Left ventricle myocardium inferior (tissue), 1 donor: ENCODE measurements around the gene STYK1. TPM values are rescaled to one million over a fixed set of nuclear protein-coding genes. Genes with fewer than 3 reads are reported as not detected.

Experiments
- DNase-seq: peaks from one replicate; pipeline ENCODE4 v3.0.0-alpha.2; 2020
- H3K27ac ChIP-seq: fragments of 200-600 bp; replicated peaks from 2 replicates; pipeline ENCODE4 v1.8.0; 2021
- H3K27me3 ChIP-seq: fragments of 200-600 bp; 2 replicates; pipeline ENCODE4 v1.8.0; 2021; ENCODE audit warnings: low read depth
- H3K36me3 ChIP-seq: fragments of 200-600 bp; 2 replicates; pipeline ENCODE4 v1.8.0; 2021
- H3K4me1 ChIP-seq: fragments of 200-600 bp; 2 replicates; pipeline ENCODE4 v1.8.0; 2021
- H3K4me3 ChIP-seq: fragments of 200-600 bp; 2 replicates; pipeline ENCODE4 v1.8.0; 2021; ENCODE audit warnings: mild to moderate bottlenecking, moderate library complexity
- H3K9me3 ChIP-seq: fragments of 200-600 bp; replicated peaks from 2 replicates; pipeline ENCODE4 v1.8.0; 2021
- intact Hi-C: fragments of 100-400 bp; cut with micrococcal nuclease; formaldehyde crosslinking; loops from one replicate; pipeline ENCODE4 v1.11.0; 2022
- total RNA-seq: library from RNA; stranded (reverse); fragmentation: NEBNext Ultra II Directional; extraction: Animal tissue kit (Norgen Biotek cat#: 25700); gene quantifications from one replicate; pipeline ENCODE4 v1.2.1, GENCODE V29; 2021
- TF ChIP-seq, protein P1 (sequence below): fragments of 200-600 bp; IDR thresholded peaks from 2 replicates; pipeline ENCODE4 v1.8.0; 2021; ENCODE audit warnings: antibody characterized with exemption, mild to moderate bottlenecking, borderline replicate concordance
- donor health status: DM: no; HTN: yes; CAD: no; lungs with severe emphysema.

Gene STYK1
- total RNA-seq, 1 donor from 2014 or later: not detected

DNA sequence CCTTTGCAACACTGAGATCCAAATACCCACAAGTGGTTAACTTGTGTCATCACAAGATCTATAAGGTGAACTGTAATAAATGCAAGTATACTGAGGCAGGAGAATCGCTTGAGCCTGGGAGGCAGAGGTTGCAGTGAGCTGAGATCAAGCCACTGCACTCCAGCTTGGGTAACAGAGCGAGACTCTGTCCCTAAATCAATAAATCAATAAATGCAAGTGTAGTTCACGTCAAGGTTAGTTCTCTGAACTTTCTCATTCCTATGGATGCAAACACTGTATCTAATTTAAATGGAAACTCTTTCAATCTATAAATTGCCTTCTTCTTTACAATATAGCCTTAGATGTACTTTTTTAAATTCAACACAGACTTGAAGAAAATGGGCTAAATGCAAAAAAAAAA lies 63.7 kb downstream of the STYK1 start:
- DNase-seq: no peak
- H3K9me3 ChIP-seq: no peaks in the 10 kb centered on the region
- H3K27me3 ChIP-seq: no peaks in the 10 kb centered on the region
- intact Hi-C loops: loop anchor here (5.0 kb wide), 1 partner anchor 137 kb away; no protein-coding TSS in a partner anchor
- H3K36me3 ChIP-seq: peaks cover 46% of the 10 kb centered on the region
- H3K27ac ChIP-seq: no peak overlapping the region
- H3K4me3 ChIP-seq: no peak overlapping the region
- peaks cover 23% of the 10 kb centered on the region for H3K4me1 ChIP-seq
- TF ChIP-seq, protein P1, sequence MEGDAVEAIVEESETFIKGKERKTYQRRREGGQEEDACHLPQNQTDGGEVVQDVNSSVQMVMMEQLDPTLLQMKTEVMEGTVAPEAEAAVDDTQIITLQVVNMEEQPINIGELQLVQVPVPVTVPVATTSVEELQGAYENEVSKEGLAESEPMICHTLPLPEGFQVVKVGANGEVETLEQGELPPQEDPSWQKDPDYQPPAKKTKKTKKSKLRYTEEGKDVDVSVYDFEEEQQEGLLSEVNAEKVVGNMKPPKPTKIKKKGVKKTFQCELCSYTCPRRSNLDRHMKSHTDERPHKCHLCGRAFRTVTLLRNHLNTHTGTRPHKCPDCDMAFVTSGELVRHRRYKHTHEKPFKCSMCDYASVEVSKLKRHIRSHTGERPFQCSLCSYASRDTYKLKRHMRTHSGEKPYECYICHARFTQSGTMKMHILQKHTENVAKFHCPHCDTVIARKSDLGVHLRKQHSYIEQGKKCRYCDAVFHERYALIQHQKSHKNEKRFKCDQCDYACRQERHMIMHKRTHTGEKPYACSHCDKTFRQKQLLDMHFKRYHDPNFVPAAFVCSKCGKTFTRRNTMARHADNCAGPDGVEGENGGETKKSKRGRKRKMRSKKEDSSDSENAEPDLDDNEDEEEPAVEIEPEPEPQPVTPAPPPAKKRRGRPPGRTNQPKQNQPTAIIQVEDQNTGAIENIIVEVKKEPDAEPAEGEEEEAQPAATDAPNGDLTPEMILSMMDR: no peak

DNA sequence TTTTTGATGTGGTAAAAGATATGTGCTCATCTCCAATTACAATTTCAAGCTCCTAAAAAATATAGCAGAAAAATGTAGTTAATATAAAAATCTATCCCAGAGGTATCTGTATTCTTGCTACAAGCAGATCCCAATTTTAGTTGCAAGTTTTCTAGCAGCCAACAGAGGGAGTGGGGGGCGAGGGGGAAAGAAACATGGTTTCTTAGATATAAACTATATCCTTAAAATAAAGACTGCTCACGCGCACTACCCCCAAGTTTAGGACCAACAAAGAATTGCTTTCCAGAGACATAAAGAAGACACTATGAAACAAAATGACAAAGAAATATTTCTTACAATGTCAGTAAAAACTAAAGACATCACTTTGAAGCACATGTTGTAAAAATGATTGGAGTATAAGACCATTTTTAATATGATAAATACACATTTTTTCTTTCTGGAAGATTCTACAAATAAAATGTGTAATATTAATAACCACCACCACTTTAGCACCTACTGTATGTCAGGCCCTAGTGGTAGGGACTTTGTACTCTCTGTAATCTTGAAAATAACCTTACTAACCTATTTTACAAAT lies 65.9 kb downstream of the STYK1 start:
- Histone ChIP-seq H3K4me3 (no peak overlapping the region), H3K27me3 (no peaks in the 10 kb centered on the region), H3K36me3 (peaks cover 49% of the 10 kb centered on the region), H3K9me3 (no peaks in the 10 kb centered on the region), H3K27ac (no peak overlapping the region), H3K4me1 (peaks cover 14% of the 10 kb centered on the region)
- intact Hi-C loops: no loop called here
- TF ChIP-seq, protein P1: no peak
- no peak for DNase-seq

DNA sequence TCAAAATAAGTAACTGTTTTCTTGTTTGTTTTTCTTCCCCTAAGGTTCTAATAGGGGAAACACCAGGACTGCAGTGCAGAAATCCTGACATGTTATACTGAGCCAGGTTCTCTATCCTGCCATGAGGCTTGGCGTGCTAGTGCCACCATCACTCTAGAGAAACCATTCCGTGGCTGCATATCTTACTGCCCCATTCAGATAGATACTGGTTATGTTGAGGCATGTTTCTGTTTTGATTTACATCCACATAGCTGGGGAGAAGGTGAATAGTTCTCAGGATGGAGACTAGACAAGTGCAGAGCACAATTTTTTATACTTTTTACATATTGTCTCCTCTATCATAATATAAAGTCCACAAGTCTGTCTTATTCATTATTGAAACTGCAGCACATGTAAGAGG lies 72.0 kb downstream of the STYK1 start:
- Histone ChIP-seq H3K4me1 (no peaks in the 10 kb centered on the region), H3K4me3 (no peak overlapping the region), H3K27me3 (no peaks in the 10 kb centered on the region), H3K36me3 (peaks cover 21% of the 10 kb centered on the region), H3K9me3 (no peaks in the 10 kb centered on the region), H3K27ac (no peak overlapping the region)
- TF ChIP-seq, protein P1: no peak
- no peak for DNase-seq
- intact Hi-C loops: no loop called here

DNA sequence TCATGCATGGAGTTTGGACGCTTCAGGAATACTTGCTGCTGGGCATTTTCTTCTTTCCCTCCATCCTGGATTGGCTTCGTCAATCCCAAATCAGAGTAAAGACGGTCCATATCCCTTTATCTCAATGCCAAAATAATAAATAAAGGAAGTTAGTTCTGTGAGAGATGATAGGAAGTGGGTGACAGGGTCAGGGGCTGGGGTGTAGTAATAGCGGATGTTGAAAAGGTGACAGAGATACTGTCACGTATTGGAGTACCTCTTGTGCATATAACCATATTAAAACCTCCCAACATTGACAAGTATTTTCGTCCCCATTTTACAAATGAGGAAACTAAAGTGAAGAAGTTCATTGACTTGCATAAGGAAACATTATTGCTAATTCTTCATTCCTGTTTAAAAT lies 72.9 kb downstream of the STYK1 start:
- DNase-seq: no peak
- H3K36me3 ChIP-seq: peaks cover 23% of the 10 kb centered on the region
- H3K27ac ChIP-seq: no peak overlapping the region
- TF ChIP-seq, protein P1: no peak
- H3K9me3 ChIP-seq: no peaks in the 10 kb centered on the region
- no peaks in the 10 kb centered on the region for H3K27me3 ChIP-seq
- H3K4me3 ChIP-seq: no peak overlapping the region
- intact Hi-C loops: no loop called here
- no peaks in the 10 kb centered on the region for H3K4me1 ChIP-seq

DNA sequence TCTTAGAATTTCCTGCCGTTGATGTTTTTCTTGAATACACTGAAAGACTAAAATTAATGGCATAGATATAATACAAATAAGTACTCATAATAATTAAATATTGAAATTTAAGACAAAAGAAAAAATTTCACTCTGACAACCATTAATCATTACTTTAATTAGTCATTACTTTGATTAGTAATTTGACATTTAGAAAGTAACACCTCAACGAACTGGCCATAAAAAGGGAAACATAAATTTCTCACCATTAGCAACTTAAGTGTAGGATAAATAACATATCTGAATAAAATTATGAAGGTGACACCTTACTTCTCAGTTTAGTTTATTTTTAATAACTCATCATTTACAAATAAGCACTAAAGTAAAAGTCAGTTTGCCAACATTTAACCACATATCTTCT lies 78.0 kb downstream of the STYK1 start:
- Histone ChIP-seq H3K4me1 (no peaks in the 10 kb centered on the region), H3K36me3 (peaks cover 22% of the 10 kb centered on the region), H3K9me3 (no peaks in the 10 kb centered on the region), H3K27me3 (no peaks in the 10 kb centered on the region), H3K4me3 (no peak overlapping the region), H3K27ac (no peak overlapping the region)
- intact Hi-C loops: no loop called here
- TF ChIP-seq, protein P1: no peak
- no peak for DNase-seq
